ENCODE results near the gene ESYT2. TPM values are rescaled to one million over a fixed set of nuclear protein-coding genes. Genes with fewer than 3 reads are reported as not detected.
A peak's percentile ranks its signal among the peaks of the same experiment; 100 is the strongest.

The ESYT2 gene
- total and polyA plus RNA-seq, 9 of the 15 experiments (the other 6 are each of a cell fraction or from before 2014, with no cell fraction given) = 5.8 to 86.9 (median 64.7) TPM

DNA sequence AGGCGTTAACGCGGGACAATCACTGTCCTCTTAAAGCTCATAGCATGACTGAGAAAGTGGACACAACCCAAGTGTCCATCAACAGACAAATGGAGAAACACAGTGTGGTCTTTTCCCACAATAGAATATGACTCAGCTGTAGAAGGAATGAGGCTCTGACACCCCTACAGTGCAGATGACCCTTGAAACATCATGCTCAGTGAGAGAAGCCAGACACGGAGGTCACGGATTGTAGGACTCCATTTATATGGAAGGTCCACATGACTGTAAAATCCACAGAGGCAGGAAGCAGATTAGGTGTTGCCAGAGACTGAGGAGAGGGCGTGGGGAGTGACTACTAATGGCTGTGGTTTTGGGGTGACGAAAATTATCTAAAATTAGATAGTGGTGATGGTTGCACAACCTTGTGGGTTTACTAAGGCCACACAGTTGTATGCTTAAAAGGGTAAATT is 118.6 kb downstream of the ESYT2 start (continued):
- TF ChIP-seq, protein P1, sequence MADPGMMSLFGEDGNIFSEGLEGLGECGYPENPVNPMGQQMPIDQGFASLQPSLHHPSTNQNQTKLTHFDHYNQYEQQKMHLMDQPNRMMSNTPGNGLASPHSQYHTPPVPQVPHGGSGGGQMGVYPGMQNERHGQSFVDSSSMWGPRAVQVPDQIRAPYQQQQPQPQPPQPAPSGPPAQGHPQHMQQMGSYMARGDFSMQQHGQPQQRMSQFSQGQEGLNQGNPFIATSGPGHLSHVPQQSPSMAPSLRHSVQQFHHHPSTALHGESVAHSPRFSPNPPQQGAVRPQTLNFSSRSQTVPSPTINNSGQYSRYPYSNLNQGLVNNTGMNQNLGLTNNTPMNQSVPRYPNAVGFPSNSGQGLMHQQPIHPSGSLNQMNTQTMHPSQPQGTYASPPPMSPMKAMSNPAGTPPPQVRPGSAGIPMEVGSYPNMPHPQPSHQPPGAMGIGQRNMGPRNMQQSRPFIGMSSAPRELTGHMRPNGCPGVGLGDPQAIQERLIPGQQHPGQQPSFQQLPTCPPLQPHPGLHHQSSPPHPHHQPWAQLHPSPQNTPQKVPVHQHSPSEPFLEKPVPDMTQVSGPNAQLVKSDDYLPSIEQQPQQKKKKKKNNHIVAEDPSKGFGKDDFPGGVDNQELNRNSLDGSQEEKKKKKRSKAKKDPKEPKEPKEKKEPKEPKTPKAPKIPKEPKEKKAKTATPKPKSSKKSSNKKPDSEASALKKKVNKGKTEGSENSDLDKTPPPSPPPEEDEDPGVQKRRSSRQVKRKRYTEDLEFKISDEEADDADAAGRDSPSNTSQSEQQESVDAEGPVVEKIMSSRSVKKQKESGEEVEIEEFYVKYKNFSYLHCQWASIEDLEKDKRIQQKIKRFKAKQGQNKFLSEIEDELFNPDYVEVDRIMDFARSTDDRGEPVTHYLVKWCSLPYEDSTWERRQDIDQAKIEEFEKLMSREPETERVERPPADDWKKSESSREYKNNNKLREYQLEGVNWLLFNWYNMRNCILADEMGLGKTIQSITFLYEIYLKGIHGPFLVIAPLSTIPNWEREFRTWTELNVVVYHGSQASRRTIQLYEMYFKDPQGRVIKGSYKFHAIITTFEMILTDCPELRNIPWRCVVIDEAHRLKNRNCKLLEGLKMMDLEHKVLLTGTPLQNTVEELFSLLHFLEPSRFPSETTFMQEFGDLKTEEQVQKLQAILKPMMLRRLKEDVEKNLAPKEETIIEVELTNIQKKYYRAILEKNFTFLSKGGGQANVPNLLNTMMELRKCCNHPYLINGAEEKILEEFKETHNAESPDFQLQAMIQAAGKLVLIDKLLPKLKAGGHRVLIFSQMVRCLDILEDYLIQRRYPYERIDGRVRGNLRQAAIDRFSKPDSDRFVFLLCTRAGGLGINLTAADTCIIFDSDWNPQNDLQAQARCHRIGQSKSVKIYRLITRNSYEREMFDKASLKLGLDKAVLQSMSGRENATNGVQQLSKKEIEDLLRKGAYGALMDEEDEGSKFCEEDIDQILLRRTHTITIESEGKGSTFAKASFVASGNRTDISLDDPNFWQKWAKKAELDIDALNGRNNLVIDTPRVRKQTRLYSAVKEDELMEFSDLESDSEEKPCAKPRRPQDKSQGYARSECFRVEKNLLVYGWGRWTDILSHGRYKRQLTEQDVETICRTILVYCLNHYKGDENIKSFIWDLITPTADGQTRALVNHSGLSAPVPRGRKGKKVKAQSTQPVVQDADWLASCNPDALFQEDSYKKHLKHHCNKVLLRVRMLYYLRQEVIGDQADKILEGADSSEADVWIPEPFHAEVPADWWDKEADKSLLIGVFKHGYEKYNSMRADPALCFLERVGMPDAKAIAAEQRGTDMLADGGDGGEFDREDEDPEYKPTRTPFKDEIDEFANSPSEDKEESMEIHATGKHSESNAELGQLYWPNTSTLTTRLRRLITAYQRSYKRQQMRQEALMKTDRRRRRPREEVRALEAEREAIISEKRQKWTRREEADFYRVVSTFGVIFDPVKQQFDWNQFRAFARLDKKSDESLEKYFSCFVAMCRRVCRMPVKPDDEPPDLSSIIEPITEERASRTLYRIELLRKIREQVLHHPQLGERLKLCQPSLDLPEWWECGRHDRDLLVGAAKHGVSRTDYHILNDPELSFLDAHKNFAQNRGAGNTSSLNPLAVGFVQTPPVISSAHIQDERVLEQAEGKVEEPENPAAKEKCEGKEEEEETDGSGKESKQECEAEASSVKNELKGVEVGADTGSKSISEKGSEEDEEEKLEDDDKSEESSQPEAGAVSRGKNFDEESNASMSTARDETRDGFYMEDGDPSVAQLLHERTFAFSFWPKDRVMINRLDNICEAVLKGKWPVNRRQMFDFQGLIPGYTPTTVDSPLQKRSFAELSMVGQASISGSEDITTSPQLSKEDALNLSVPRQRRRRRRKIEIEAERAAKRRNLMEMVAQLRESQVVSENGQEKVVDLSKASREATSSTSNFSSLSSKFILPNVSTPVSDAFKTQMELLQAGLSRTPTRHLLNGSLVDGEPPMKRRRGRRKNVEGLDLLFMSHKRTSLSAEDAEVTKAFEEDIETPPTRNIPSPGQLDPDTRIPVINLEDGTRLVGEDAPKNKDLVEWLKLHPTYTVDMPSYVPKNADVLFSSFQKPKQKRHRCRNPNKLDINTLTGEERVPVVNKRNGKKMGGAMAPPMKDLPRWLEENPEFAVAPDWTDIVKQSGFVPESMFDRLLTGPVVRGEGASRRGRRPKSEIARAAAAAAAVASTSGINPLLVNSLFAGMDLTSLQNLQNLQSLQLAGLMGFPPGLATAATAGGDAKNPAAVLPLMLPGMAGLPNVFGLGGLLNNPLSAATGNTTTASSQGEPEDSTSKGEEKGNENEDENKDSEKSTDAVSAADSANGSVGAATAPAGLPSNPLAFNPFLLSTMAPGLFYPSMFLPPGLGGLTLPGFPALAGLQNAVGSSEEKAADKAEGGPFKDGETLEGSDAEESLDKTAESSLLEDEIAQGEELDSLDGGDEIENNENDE (IDR thresholded peaks at IDR 0.05; ENCODE audit: low read depth, low read length) = no peak
- no peak for TF ChIP-seq TFAM (CRISPR knock-in tag; conservative IDR thresholded peaks at IDR 0.05)
- no peak; the same call in 1 of the 2 replicates for TF ChIP-seq NBN (IDR thresholded peaks at IDR 0.05; ENCODE audit: low read depth)
- TF ChIP-seq, protein P2, sequence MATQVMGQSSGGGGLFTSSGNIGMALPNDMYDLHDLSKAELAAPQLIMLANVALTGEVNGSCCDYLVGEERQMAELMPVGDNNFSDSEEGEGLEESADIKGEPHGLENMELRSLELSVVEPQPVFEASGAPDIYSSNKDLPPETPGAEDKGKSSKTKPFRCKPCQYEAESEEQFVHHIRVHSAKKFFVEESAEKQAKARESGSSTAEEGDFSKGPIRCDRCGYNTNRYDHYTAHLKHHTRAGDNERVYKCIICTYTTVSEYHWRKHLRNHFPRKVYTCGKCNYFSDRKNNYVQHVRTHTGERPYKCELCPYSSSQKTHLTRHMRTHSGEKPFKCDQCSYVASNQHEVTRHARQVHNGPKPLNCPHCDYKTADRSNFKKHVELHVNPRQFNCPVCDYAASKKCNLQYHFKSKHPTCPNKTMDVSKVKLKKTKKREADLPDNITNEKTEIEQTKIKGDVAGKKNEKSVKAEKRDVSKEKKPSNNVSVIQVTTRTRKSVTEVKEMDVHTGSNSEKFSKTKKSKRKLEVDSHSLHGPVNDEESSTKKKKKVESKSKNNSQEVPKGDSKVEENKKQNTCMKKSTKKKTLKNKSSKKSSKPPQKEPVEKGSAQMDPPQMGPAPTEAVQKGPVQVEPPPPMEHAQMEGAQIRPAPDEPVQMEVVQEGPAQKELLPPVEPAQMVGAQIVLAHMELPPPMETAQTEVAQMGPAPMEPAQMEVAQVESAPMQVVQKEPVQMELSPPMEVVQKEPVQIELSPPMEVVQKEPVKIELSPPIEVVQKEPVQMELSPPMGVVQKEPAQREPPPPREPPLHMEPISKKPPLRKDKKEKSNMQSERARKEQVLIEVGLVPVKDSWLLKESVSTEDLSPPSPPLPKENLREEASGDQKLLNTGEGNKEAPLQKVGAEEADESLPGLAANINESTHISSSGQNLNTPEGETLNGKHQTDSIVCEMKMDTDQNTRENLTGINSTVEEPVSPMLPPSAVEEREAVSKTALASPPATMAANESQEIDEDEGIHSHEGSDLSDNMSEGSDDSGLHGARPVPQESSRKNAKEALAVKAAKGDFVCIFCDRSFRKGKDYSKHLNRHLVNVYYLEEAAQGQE (IDR thresholded peaks at IDR 0.05; ENCODE audit: borderline replicate concordance) = no peak
- TF ChIP-seq, protein P2 (CRISPR knock-in tag; IDR thresholded peaks at IDR 0.05; ENCODE audit: low read depth) = no peak
- TF ChIP-seq ZNF76 (CRISPR knock-in tag; IDR thresholded peaks at IDR 0.05; ENCODE audit: borderline replicate concordance) = no peak
- peak; percentile 70 for TF ChIP-seq CREM (IDR thresholded peaks at IDR 0.05; ENCODE audit: low read depth)
- TF ChIP-seq HDAC8 (tag; IDR thresholded peaks at IDR 0.05) = no peak
- peak; percentile 44; the same call in 1 of the 2 replicates for TF ChIP-seq GABPA (tag; conservative IDR thresholded peaks at IDR 0.05; ENCODE audit: low read depth)

All from K562 (cell line).